ENCODE measurements around the gene JARID2.

Gene JARID2

GRCh38 chr6:15516378-15516777 is 270.5 kb downstream of the JARID2 start:
- Histone ChIP-seq H3K9me3 (replicated peaks; ENCODE audit: insufficient read depth, low read length) (no peaks in the 10 kb centered on the region), H3K9ac (ENCODE audit: low read length) (no peak overlapping the region), H3K4me3 (ENCODE audit: low read length) (no peak overlapping the region), H3K27ac (ENCODE audit: low read length) (no peak overlapping the region), H3K79me2 (ENCODE audit: low read length) (peaks cover 4% of the 10 kb centered on the region), H3K4me2 (ENCODE audit: low read depth, low read length) (no peak overlapping the region), H3F3A (ENCODE audit: insufficient read depth, low read length) (peaks cover 7% of the 10 kb centered on the region; the same call in 1 of the 2 replicates), H4K20me1 (ENCODE audit: insufficient read depth, low read length) (no peaks in the 10 kb centered on the region), H2AFZ (ENCODE audit: low read length) (no peak overlapping the region), H3K4me1 (ENCODE audit: low read length) (peaks cover 16% of the 10 kb centered on the region), H3K9me2 (replicated peaks; ENCODE audit: insufficient read depth, low read length) (no peaks in the 10 kb centered on the region), H3K36me3 (replicated peaks; ENCODE audit: insufficient read depth, low read length) (no peaks in the 10 kb centered on the region; the same call in 1 of the 2 replicates), H3K27me3 (replicated peaks; ENCODE audit: insufficient read depth, low read length) (no peaks in the 10 kb centered on the region)
- no peak for DNase-seq
- TF ChIP-seq EZH2phosphoT487 (IDR thresholded peaks at IDR 0.05; ENCODE audit: low read length) = no peak
- TF ChIP-seq CTCF (IDR thresholded peaks at IDR 0.05; ENCODE audit: low read length) = no peak
- no peak for TF ChIP-seq EZH2 (optimal IDR thresholded peaks at IDR 0.05; ENCODE audit: low read depth, low read length)

- Histone ChIP-seq H3K9me2 (replicated peaks; ENCODE audit: insufficient read depth, low read length) (no peaks in the 10 kb centered on the region), H3K4me2 (ENCODE audit: low read depth, low read length) (no peak overlapping the region), H3K36me3 (replicated peaks; ENCODE audit: insufficient read depth, low read length) (peaks cover under 1% of the 10 kb centered on the region), H3K79me2 (ENCODE audit: low read length) (peaks cover 4% of the 10 kb centered on the region), H3F3A (ENCODE audit: insufficient read depth, low read length) (peaks cover 7% of the 10 kb centered on the region; the same call in 1 of the 2 replicates), H3K4me3 (ENCODE audit: low read length) (no peak overlapping the region), H3K4me1 (ENCODE audit: low read length) (peaks cover 16% of the 10 kb centered on the region), H3K9ac (ENCODE audit: low read length) (no peak overlapping the region), H2AFZ (ENCODE audit: low read length) (no peak overlapping the region), H3K9me3 (replicated peaks; ENCODE audit: insufficient read depth, low read length) (no peaks in the 10 kb centered on the region), H4K20me1 (ENCODE audit: insufficient read depth, low read length) (no peaks in the 10 kb centered on the region), H3K27ac (ENCODE audit: low read length) (no peak overlapping the region), H3K27me3 (replicated peaks; ENCODE audit: insufficient read depth, low read length) (no peaks in the 10 kb centered on the region)
- DNase-seq = no peak
- TF ChIP-seq EZH2phosphoT487 (IDR thresholded peaks at IDR 0.05; ENCODE audit: low read length) (no peak), CTCF (IDR thresholded peaks at IDR 0.05; ENCODE audit: low read length) (no peak), EZH2 (optimal IDR thresholded peaks at IDR 0.05; ENCODE audit: low read depth, low read length) (no peak)
These were observed 271.2 kb downstream of the JARID2 start for GRCh38 chr6:15516923-15517560.

DNA sequence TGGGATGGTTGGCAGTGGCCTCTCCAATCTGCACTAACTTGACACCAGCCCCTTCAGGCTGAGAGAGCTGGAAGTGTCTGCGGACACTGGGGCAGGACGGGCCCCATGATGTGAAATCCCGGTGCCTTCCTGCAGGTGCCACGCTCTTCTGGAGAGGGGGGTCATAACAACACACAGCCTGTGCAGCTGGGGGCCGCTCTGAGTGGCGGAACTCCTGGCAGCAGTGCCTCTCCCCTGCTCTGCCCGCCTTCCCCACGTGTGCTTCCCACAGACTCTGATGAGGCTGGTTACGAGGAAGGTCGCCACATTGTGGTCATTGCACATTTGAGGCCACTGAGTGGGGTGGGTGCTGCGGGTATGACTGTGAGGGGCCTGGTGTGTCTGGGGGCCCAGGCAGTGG is 271.7 kb downstream of the JARID2 start:
- Histone ChIP-seq H3K9me3 (replicated peaks; ENCODE audit: insufficient read depth, low read length) (no peaks in the 10 kb centered on the region), H2AFZ (ENCODE audit: low read length) (no peak overlapping the region), H3F3A (ENCODE audit: insufficient read depth, low read length) (peaks cover 7% of the 10 kb centered on the region; the same call in 1 of the 2 replicates), H3K4me3 (ENCODE audit: low read length) (no peak overlapping the region), H3K9me2 (replicated peaks; ENCODE audit: insufficient read depth, low read length) (no peaks in the 10 kb centered on the region), H3K27ac (ENCODE audit: low read length) (no peak overlapping the region), H3K36me3 (replicated peaks; ENCODE audit: insufficient read depth, low read length) (peaks cover 5% of the 10 kb centered on the region), H4K20me1 (ENCODE audit: insufficient read depth, low read length) (no peaks in the 10 kb centered on the region), H3K9ac (ENCODE audit: low read length) (no peak overlapping the region), H3K27me3 (replicated peaks; ENCODE audit: insufficient read depth, low read length) (no peaks in the 10 kb centered on the region), H3K4me2 (ENCODE audit: low read depth, low read length) (no peak overlapping the region), H3K4me1 (ENCODE audit: low read length) (peaks cover 16% of the 10 kb centered on the region), H3K79me2 (ENCODE audit: low read length) (peaks cover 4% of the 10 kb centered on the region)
- DNase-seq = no peak
- TF ChIP-seq EZH2phosphoT487 (IDR thresholded peaks at IDR 0.05; ENCODE audit: low read length) = no peak
- TF ChIP-seq CTCF (IDR thresholded peaks at IDR 0.05; ENCODE audit: low read length) = no peak
- no peak for TF ChIP-seq EZH2 (optimal IDR thresholded peaks at IDR 0.05; ENCODE audit: low read depth, low read length)
